GM19395 (cell line): ENCODE measurements around the gene SHISA3.
"Not testable (repeated sequence)": the region's sequence is repeated elsewhere in the genome, so short reads cannot be mapped to it uniquely, and the experiment has no call there.

Experiments used
- ATAC-seq: cut with Tn5 transposase; IDR thresholded peaks from one replicate; pipeline ENCODE4 v1.9.1; 2021; ENCODE audit warnings: mild to moderate bottlenecking, moderate library complexity; ENCODE audit not compliant: unreplicated experiment

SHISA3 gene

GRCh38 chr4:42396752-42397634 is at the start of gene SHISA3:
SHISA3 (plus strand) TSS chr4:42397488; CDS start chr4:42398057, 569 bp downstream.
- peak; percentile 55 for ATAC-seq

- no peak for ATAC-seq
These were observed 49.0 kb upstream of the SHISA3 start for GRCh38 chr4:42348247-42348646.

GRCh38 chr4:42348692-42349091 is 48.6 kb upstream of the SHISA3 start:
- ATAC-seq = no peak

DNA sequence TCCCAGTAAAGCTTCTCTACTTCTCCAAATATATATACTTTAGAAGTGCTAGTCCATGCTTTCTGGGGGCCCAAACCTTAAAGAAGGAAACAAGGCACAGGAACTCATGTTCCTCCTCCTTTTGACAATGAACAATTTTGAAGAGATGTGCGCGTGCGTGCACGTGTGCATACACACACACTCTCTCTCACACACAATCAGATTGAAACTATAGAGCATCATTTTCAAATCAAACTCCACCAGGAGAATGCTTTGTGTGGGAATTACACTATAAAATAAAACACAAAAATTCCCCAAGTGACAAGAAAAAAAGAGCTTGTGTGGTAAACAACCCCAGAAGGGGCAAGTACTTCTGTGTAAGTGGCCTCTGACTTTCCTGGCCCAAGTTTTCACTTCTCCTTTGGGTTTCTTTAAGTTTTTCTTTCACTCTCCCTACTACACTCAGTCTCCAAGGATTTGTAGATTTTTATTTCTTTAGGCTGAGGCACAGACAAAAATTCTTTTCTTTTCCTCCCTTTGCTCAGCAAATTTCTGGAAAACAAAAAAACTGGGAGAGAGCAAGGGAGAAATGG is 46.6 kb upstream of the SHISA3 start:
- no peak for ATAC-seq

DNA sequence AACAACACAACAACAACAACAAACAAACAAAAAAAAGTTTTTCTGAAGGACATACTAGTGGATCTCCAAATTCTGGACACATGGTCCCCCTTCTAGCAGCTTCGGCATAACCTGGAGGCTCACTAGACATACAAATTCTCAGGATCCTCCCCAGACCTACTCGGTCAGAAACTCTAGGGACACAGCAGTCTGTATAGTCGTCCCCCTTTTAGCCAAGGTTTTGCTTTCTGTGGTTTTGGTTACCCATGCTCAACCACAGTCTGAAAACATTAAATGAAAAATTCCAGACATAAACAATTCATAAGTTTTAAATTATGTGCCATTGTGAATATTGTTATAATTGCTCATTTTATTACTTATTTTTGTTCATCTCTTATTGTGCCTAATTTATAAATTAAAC is 45.2 kb upstream of the SHISA3 start:
- ATAC-seq = no peak

GRCh38 chr4:42357325-42357724 is 40.0 kb upstream of the SHISA3 start:
- no peak for ATAC-seq

DNA sequence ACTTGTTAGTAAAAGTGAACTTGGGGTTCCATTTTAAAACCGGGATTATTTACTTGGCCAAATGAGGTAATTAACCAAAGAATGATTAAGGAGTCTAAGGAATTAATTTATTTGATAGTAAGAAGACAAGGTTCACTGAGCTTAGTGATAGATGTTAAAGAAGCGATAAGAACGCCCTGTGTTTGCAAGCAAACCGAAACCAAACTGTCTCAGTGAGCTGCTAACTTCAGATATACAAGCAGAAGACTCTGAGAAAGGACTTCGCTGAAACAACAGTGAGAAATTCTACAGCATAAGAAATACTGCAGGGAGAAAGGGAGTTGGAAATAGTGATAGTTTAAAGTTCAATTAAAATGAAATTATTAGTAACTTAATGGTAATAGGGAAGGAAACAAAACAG is 37.6 kb upstream of the SHISA3 start:
- ATAC-seq = no peak

DNA sequence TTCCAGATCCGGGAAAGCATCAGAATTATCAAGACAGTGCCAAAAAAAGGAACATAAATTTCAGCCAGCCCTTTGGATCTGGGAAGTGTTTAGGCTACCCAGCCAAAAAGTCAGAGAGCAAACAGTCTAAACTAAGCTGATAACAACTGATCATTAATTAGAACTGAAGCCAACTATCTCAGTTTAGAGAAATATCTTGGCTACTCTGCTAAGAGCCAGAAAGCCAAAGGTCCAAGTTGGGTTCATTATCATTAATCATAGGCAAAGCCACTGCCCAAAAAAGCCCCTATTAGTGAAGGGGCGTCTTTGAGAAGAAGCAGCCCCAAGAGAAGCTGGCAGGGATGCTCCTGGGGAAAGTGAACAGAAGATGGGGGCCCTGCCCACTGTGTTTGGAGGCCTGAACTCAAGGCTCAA is 37.0 kb upstream of the SHISA3 start:
- no peak for ATAC-seq

GRCh38 chr4:42361456-42361855 is 35.8 kb upstream of the SHISA3 start:
- ATAC-seq = no peak

GRCh38 chr4:42362591-42362990 is 34.7 kb upstream of the SHISA3 start:
- ATAC-seq = no peak

DNA sequence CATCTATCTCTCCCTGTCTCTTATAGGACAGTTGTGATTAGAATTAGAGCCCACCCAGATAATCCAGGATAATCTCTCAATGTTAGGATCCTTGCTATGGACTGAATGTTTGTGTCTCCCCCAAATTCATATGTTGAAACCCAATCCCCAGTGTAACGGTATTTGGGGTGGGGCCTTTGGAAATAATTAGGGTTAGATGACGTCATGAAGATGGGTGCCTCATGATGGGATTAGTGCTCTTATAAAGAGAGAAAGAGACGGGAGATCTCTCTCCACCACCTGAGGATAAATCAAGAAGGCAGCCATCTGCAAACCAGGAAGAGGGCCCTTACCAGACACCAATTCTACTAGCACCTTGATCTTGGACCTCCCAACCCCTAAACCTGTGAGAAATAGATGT is 33.7 kb upstream of the SHISA3 start:
- ATAC-seq = no peak

DNA sequence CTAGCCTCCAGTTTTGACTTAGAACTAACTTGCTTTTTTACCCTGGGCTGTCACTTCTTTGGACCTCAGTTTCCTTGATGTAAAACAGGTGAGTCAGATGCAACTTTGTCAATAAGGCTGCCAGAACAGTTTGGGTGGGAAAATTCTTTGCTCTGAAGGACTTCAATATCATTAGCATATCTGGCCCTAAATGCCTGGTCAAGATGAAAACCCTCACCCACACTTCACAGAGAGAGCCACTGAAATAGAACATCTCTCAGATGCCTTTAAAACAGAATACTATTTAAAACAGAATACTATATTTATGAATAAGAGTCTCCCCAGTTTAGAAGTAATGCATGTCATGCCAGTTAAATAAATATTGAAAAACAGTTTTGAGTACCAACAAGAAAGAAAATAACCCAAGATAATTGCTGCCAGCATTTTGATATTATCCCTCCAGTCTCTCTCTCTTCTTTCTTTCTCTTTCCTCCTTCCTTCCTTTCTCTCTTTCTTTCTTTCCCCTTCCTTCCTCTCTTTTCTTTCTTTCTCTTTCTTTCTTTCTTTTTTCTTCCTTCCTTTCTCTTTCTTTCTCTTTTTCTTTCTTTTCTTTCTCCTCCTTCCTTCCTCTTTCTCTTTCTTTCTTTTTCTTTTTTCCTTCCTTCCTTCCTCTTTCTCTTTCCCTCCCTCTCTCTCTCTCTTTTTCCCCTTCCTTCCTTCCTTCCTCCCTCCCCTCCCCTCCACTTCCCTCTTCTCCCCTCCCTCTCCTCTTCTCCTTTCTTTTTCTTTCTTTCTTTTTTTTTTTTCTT is 32.8 kb upstream of the SHISA3 start:
- no peak for ATAC-seq

DNA sequence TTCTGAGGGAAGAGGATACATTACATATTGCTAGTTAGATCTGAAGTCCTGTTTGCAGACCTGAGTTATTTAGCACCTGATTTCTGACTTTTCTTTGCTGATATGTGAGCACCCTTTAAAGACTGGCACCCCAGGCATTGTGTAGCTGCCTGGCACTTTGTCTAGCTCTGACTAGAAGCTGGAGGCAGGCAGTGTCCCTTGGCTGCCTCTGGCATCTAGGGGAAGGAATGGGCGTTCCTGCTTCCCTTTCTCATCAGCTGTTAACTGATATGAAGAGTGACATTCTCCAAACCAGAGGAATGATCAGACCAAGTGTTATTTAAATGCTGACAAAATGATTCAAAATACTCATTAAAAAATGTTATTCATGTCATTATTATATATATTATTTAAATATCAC is 30.3 kb upstream of the SHISA3 start:
- no peak for ATAC-seq

GRCh38 chr4:42369489-42369888 is 27.8 kb upstream of the SHISA3 start:
- ATAC-seq = no peak

- no peak for ATAC-seq
These were observed 25.7 kb upstream of the SHISA3 start for GRCh38 chr4:42371305-42372252.

GRCh38 chr4:42372303-42372702 is 25.0 kb upstream of the SHISA3 start:
- ATAC-seq = not testable (repeated sequence)

- ATAC-seq = no peak
These were observed 19.8 kb upstream of the SHISA3 start for GRCh38 chr4:42377497-42377896.

DNA sequence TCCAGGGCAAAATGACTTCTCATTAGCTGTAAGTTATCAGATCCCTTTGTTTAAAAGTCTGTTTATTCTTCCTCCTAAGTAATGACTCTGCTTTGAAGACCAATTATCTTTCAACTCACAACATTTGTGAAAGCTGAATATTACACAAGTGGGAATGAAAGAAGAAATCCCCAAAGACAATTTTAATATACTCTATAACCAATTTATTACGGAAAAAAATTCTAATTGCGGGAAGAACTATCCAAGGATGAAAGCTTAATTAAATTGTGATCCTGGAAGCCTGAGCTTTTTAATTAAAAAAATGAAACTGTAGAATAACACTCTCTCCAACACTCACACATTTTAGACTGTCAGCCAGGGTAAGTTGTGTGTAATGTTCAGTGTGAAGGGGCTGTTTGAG is 15.6 kb upstream of the SHISA3 start:
- no peak for ATAC-seq

GRCh38 chr4:42385516-42385915 is 11.8 kb upstream of the SHISA3 start:
- no peak for ATAC-seq

DNA sequence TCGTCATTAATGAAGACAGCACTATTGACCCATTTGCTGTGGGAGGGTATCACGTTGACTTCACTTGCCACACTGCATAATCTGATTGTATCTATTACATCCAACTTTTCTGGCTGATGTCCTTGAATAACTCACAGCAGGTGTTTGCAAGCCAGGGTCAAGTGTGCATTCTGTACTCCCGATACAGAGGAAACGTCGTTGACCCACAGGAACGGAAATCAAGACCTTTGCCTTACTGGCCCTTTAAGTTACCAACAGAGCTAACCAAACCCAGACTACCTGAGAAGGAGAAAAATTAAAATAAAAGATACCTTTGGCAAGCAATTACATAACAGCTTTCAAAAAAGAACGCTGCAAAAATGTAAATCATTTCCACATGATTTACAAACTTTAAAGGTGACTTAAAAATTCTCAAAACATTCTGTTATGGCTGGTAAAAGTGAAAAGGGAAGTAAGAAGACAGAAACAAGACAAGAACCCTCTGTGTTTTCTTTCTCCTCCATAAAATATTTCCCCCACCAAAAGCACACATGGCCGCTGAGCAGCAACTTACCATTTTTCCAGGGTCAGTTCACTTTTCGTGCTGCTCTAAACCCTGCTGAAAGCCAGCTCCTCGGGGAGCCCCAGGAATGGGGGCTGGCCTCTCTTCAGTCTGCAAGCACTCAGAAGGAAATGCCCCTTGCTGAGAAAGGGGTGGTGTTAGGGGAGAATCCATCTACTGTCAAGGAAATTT is 6.5 kb upstream of the SHISA3 start:
- peak; percentile 46 for ATAC-seq
